Ectodermal cell (in vitro differentiated cells): Measurements from ENCODE around the gene PPP1R14B.

Experiments
- H3K27ac ChIP-seq: 2 replicates; pipeline ENCODE4 v1.7.0; 2013; ENCODE audit warnings: mild to moderate bottlenecking, low read depth, low read length; ENCODE audit not compliant: insufficient read depth, poor library complexity, severe bottlenecking
- H3K27me3 ChIP-seq: 2 replicates; pipeline ENCODE4 v1.7.0; 2013; ENCODE audit warnings: mild to moderate bottlenecking, low read length; ENCODE audit not compliant: insufficient read depth, control insufficient read depth, poor library complexity, severe bottlenecking
- H3K36me3 ChIP-seq: one replicate; pipeline ENCODE4 v1.7.0; 2013; ENCODE audit warnings: low read length; ENCODE audit not compliant: control insufficient read depth, insufficient read depth
- H3K4me1 ChIP-seq: one replicate; pipeline ENCODE4 v1.7.0; 2013; ENCODE audit warnings: low read length; ENCODE audit not compliant: control insufficient read depth, insufficient read depth
- H3K4me3 ChIP-seq: 2 replicates; pipeline ENCODE4 v1.7.0; 2013; ENCODE audit warnings: low read depth, low read length, control low read depth; ENCODE audit not compliant: insufficient read depth
- H3K9me3 ChIP-seq: 2 replicates; pipeline ENCODE4 v1.7.0; 2013; ENCODE audit warnings: mild to moderate bottlenecking, low read length, moderate library complexity; ENCODE audit not compliant: control insufficient read depth
- WGBS, 2 experiments: methylation state at CpG; one replicate each; pipeline ENCODE4 v1.1.7; 2013; ENCODE audit warnings: missing lambda C conversion rate in 2 of 2; 5-methylcytosine and 5-hydroxymethylcytosine counted together

Gene PPP1R14B

DNA sequence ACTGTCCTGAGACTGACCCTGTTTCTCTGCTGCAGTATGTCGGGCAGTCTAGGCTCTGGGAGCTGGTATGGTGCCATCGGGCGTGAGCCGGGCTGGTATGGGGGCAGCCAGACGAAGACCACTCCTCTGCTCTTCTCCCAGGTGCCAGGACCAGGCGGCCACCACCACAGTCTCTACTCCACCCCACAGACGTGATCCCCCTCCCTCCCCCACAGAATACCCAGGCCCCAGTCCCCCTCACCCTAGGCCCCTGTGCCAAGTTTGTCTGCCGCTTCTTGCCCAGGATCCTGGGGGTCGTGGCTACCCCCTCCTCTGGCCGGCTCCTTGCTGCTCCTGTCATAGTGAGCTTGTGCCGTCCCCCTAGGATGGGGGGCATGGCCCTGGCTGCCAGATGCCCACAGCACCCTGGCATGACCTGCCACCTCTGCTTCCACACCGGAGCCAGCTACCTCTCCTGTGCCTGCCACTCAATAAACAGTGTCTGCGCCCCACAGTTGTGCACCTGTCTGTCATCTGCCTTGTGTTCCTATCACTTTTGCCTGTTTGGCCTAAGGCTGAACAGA lies 42.3 kb upstream of the PPP1R14B start:
- H3K4me3 ChIP-seq: no peak overlapping the region
- peaks cover 52% of the 10 kb centered on the region for H3K27me3 ChIP-seq
- no peaks in the 10 kb centered on the region for H3K9me3 ChIP-seq
- WGBS, 2 experiments: 91 to 92% methylated on average over 13 of the region's 13 CpGs
- H3K4me1 ChIP-seq: peaks cover 14% of the 10 kb centered on the region
- no peak overlapping the region for H3K27ac ChIP-seq
- no peaks in the 10 kb centered on the region for H3K36me3 ChIP-seq

DNA sequence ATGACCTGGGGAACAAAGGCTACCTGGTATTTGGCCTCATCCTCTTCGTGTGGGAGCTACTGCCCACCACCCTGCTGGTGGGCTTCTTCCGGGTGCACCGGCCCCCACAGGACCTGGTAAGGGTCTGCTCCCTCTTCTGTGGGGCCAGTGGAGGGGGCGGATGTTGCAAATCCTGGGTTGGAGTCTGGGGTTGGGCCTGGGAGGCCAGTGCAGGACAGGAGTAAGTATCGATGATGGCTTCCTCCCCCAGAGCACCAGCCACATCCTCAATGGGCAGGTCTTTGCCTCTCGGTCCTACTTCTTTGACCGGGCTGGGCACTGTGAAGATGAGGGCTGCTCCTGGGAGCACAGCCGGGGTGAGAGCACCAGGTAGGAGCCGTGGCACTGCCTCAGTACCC lies 41.6 kb upstream of the PPP1R14B start:
- no peaks in the 10 kb centered on the region for H3K36me3 ChIP-seq
- no peak overlapping the region for H3K27ac ChIP-seq
- no peak overlapping the region for H3K4me3 ChIP-seq
- no peaks in the 10 kb centered on the region for H3K9me3 ChIP-seq
- 89% methylated on average over 9 of the region's 9 CpGs for WGBS, 2 experiments
- H3K4me1 ChIP-seq: peaks cover 17% of the 10 kb centered on the region
- peaks cover 45% of the 10 kb centered on the region for H3K27me3 ChIP-seq

GRCh38 chr11:64287676-64288352 lies 41.1 kb upstream of the PPP1R14B start:
- peaks cover 17% of the 10 kb centered on the region for H3K4me1 ChIP-seq
- peaks cover 39% of the 10 kb centered on the region for H3K27me3 ChIP-seq
- H3K36me3 ChIP-seq: no peaks in the 10 kb centered on the region
- H3K27ac ChIP-seq: no peak overlapping the region
- 93% methylated on average over 33 of the region's 33 CpGs for WGBS, 2 experiments
- H3K9me3 ChIP-seq: no peaks in the 10 kb centered on the region
- no peak overlapping the region for H3K4me3 ChIP-seq

GRCh38 chr11:64286801-64287159 lies 40.0 kb upstream of the PPP1R14B start:
- no peaks in the 10 kb centered on the region for H3K36me3 ChIP-seq
- WGBS, 2 experiments: 91 to 95% methylated on average over 9 of the region's 9 CpGs

DNA sequence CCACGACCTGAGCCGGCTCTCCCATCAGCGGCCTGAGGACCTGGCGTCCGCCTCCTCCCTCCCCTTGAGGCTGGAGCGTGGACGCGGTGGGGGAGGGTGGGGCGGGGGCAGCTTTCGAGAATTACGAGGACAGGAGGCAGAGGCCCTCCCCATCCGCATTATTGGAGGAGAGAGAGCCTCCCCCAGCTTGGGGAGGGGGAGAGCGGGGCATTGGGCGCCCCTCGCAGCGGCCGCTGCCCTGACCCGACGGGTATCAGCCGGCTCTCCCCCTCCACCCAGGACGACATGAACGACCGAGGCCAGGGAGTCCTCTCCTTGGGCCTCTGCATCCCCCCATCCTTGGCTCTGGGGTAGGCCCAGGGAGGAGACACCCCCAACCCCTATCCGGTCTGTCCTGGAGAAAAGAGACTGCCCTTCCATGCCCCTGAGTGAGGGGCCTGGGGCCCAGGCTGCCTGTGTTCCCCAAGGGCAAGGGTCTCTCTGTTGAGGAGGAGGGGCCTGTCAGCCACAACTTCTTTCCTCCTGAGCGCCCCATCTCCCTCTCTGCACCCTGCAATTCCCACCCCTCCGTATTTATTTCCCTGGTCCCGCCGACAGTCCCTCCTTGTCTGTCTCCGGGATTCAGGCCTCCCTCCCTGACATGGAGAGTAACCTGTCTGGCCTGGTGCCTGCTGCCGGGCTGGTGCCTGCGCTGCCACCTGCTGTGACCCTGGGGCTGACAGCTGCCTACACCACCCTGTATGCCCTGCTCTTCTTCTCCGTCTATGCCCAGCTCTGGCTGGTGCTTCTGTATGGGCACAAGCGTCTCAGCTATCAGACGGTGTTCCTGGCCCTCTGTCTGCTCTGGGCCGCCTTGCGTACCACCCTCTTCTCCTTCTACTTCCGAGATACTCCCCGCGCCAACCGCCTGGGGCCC lies 39.4 kb upstream of the PPP1R14B start:
- 29 to 31% methylated on average over 39 to 40 of the region's 40 CpGs for WGBS, 2 experiments
- Histone ChIP-seq H3K36me3 (no peaks in the 10 kb centered on the region), H3K4me1 (peaks cover 5% of the 10 kb centered on the region), H3K27ac (no peak overlapping the region), H3K9me3 (no peaks in the 10 kb centered on the region), H3K4me3 (peak overlapping the region; percentile 86), H3K27me3 (peaks cover 23% of the 10 kb centered on the region)

More at GRCh38 chr11:64286801-64287159, 40.0 kb upstream of the PPP1R14B start:
- peaks cover 29% of the 10 kb centered on the region for H3K27me3 ChIP-seq
- H3K27ac ChIP-seq: no peak overlapping the region
- no peaks in the 10 kb centered on the region for H3K9me3 ChIP-seq
- H3K4me3 ChIP-seq: no peak overlapping the region
- H3K4me1 ChIP-seq: peaks cover 8% of the 10 kb centered on the region

- H3K27ac ChIP-seq: peak within 1 kb of the TSS; percentile 80
- H3K36me3 ChIP-seq: no peaks in the 10 kb centered on the region
- peak within 1 kb of the TSS; percentile 86 for H3K4me3 ChIP-seq
- WGBS, 2 experiments: 0 to 1% methylated on average over 102 of the region's 102 CpGs
- H3K9me3 ChIP-seq: no peaks in the 10 kb centered on the region
- peaks cover 4% of the 10 kb centered on the region for H3K4me1 ChIP-seq
- peaks cover 13% of the 10 kb centered on the region for H3K27me3 ChIP-seq
Measured at GRCh38 chr11:64284962-64285884, 38.5 kb upstream of the PPP1R14B start, which contains the start of gene GPR137. GPR137 (plus strand) TSS chr11:64285848; CDS start chr11:64286525, 677 bp downstream.

- Histone ChIP-seq H3K36me3 (no peaks in the 10 kb centered on the region), H3K27me3 (peaks cover 4% of the 10 kb centered on the region), H3K4me1 (peaks cover 4% of the 10 kb centered on the region), H3K27ac (peak within 1 kb of the TSS; percentile 80), H3K4me3 (peak within 1 kb of the TSS; percentile 86), H3K9me3 (no peaks in the 10 kb centered on the region)
- 11 to 12% methylated on average over 44 of the region's 44 CpGs for WGBS, 2 experiments
Measured at GRCh38 chr11:64284048-64284961, 37.6 kb upstream of the PPP1R14B start, which contains the start of gene BAD. BAD (minus strand) TSS chr11:64284665; CDS start chr11:64284368, 297 bp downstream.

- no peaks in the 10 kb centered on the region for H3K27me3 ChIP-seq
- H3K4me1 ChIP-seq: peaks cover 4% of the 10 kb centered on the region
- H3K4me3 ChIP-seq: no peak overlapping the region
- no peaks in the 10 kb centered on the region for H3K36me3 ChIP-seq
- H3K27ac ChIP-seq: no peak overlapping the region
- H3K9me3 ChIP-seq: no peaks in the 10 kb centered on the region
- WGBS, 2 experiments: 85 to 90% methylated on average over 3 of the region's 3 CpGs
Measured at GRCh38 chr11:64283092-64283491, 36.3 kb upstream of the PPP1R14B start.
